ENCODE results near the gene TMEM120B.
"Not testable (repeated sequence)": the region's sequence is repeated elsewhere in the genome, so short reads cannot be mapped to it uniquely, and the experiment has no call there.

The TMEM120B gene

GRCh38 chr12:121776190-121777098 lies 63.9 kb downstream of the TMEM120B start:
- no peak for DNase-seq (ENCODE audit: low read depth)

GRCh38 chr12:121778567-121779421 lies 66.2 kb downstream of the TMEM120B start:
- DNase-seq (ENCODE audit: low read depth): no peak

- DNase-seq (ENCODE audit: low read depth): no peak
Measured at GRCh38 chr12:121779422-121779895, 66.9 kb downstream of the TMEM120B start.

GRCh38 chr12:121780429-121780828 lies 67.9 kb downstream of the TMEM120B start:
- DNase-seq (ENCODE audit: low read depth): no peak

- DNase-seq (ENCODE audit: low read depth): no peak
Measured at GRCh38 chr12:121781484-121781997, 69.0 kb downstream of the TMEM120B start.

- no peak for DNase-seq (ENCODE audit: low read depth)
Measured at GRCh38 chr12:121781998-121782979, 69.7 kb downstream of the TMEM120B start.

GRCh38 chr12:121783766-121784165 lies 71.2 kb downstream of the TMEM120B start:
- DNase-seq (ENCODE audit: low read depth): no peak

GRCh38 chr12:121784460-121784859 lies 71.9 kb downstream of the TMEM120B start:
- peak; percentile 87 for DNase-seq (ENCODE audit: low read depth)

- peak; percentile 76 for DNase-seq (ENCODE audit: low read depth)
Measured at GRCh38 chr12:121786440-121786825, 73.9 kb downstream of the TMEM120B start.

GRCh38 chr12:121787063-121788025 lies 74.8 kb downstream of the TMEM120B start:
- DNase-seq (ENCODE audit: low read depth): no peak

- DNase-seq (ENCODE audit: low read depth): no peak
Measured at GRCh38 chr12:121788176-121788818, 75.7 kb downstream of the TMEM120B start.

GRCh38 chr12:121789233-121789781 lies 76.8 kb downstream of the TMEM120B start:
- DNase-seq (ENCODE audit: low read depth): no peak

GRCh38 chr12:121789800-121790728 lies 77.5 kb downstream of the TMEM120B start:
- DNase-seq (ENCODE audit: low read depth): no peak

GRCh38 chr12:121790785-121791184 lies 78.2 kb downstream of the TMEM120B start:
- DNase-seq (ENCODE audit: low read depth): not testable (repeated sequence)

- no peak for DNase-seq (ENCODE audit: low read depth)
Measured at GRCh38 chr12:121791671-121792551, 79.4 kb downstream of the TMEM120B start.

- DNase-seq (ENCODE audit: low read depth): no peak
Measured at GRCh38 chr12:121792607-121793439, 80.3 kb downstream of the TMEM120B start.
